ENCODE data around the gene ZEB2. TPM values are rescaled to one million over a fixed set of nuclear protein-coding genes. Genes with fewer than 3 reads are reported as not detected.

ZEB2 gene
- total RNA-seq, 5 donors from 2014 or later (not counting 1 experiment from before 2014, with no cell fraction given): 8.9 to 106 (median 23.7) TPM

- Mint-ChIP-seq H3K27ac (peak overlapping the region in 1 of 2 donors; percentile 71), H3K4me1 (peaks cover 18 to 69% (median 21%) of the 10 kb centered on the region in 3 donors), H3K9me3 (no peaks in the 10 kb centered on the region), H3K27me3 (peaks cover 52 to 65% of the 10 kb centered on the region in 2 donors), H3K36me3 (peaks cover 8% of the 10 kb centered on the region), H3K4me3 (peak overlapping the region in 1 of 3 donors; percentile 13)
- Histone ChIP-seq H3K9me3 (no peaks in the 10 kb centered on the region), H3K4me3 (ENCODE audit: control insufficient read depth in 1 of 2, extremely low read depth in 1 of 2, low read length in 1 of 2) (no peak overlapping the region), H3K36me3 (ENCODE audit: control insufficient read depth in 2 of 2, extremely low read depth in 1 of 2, insufficient read depth in 1 of 2, low read length in 1 of 2) (peaks cover 0 to 2% of the 10 kb centered on the region in 2 donors), H3K4me1 (ENCODE audit: control insufficient read depth in 1 of 2, extremely low read depth in 1 of 2, insufficient read depth in 2 of 2, low read length in 2 of 2) (peaks cover 8 to 54% of the 10 kb centered on the region in 2 experiments), H3K27ac (ENCODE audit: low read length) (peak overlapping the region; percentile 45), H3K27me3 (replicated peaks in 1 of 2; ENCODE audit: control insufficient read depth in 2 of 2, extremely low read depth in 1 of 2, insufficient read depth in 2 of 2, low read length in 1 of 2) (peaks cover 0 to 28% of the 10 kb centered on the region in 2 experiments)
- ChIA-PET CTCF (no interaction called here), POLR2A (no interaction called here)
- no peak for DNase-seq
- ATAC-seq (replicated peaks in 1 of 4): no peak
- no CpG with 5 or more reads among the region's 5 CpGs for WGBS (ENCODE audit: insufficient coverage)
Measured at GRCh38 chr2:144512891-144513351, 7.0 kb downstream of the ZEB2 start.

DNA sequence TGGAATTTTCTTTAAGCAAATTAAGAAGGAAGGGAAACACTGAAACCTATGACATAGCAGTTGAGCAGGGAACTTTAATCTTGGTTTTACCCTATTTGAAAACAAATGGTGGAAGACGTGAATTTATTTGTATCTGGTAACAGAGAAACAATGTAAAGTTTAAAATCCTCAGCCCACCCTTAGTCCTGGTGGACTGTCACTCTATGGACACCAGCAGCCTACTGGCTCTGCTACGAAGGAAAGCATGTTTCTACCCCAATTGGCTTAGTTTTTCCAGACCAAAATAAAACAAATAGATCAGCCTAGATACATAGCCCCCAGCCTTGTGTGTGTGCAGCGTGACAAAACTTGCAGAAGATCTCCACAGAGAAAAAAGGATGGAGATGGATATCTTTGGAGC, 7.4 kb downstream of the ZEB2 start:
- CTCF ChIA-PET: no interaction called here
- peak overlapping the region in 1 of 2 donors; percentile 52 for H3K27ac Mint-ChIP-seq
- no peak overlapping the region for H3K4me3 Mint-ChIP-seq
- peaks cover 0 to 24% of the 10 kb centered on the region in 2 experiments for H3K27me3 ChIP-seq (replicated peaks in 1 of 2; ENCODE audit: control insufficient read depth in 2 of 2, extremely low read depth in 1 of 2, insufficient read depth in 2 of 2, low read length in 1 of 2)
- peaks cover 5 to 50% of the 10 kb centered on the region in 2 experiments for H3K4me1 ChIP-seq (ENCODE audit: control insufficient read depth in 1 of 2, extremely low read depth in 1 of 2, insufficient read depth in 2 of 2, low read length in 2 of 2)
- H3K9me3 Mint-ChIP-seq: no peaks in the 10 kb centered on the region
- H3K36me3 ChIP-seq (ENCODE audit: control insufficient read depth in 2 of 2, extremely low read depth in 1 of 2, insufficient read depth in 1 of 2, low read length in 1 of 2): peaks cover 0 to 2% of the 10 kb centered on the region in 2 donors
- H3K27me3 Mint-ChIP-seq: peaks cover 49 to 70% of the 10 kb centered on the region in 2 donors
- DNase-seq: no peak
- H3K4me3 ChIP-seq (ENCODE audit: control insufficient read depth in 1 of 2, extremely low read depth in 1 of 2, low read length in 1 of 2): no peak overlapping the region
- WGBS (ENCODE audit: insufficient coverage): 67% methylated on average over 1 of the region's 3 CpGs
- peaks cover 8% of the 10 kb centered on the region for H3K36me3 Mint-ChIP-seq
- H3K9me3 ChIP-seq: no peaks in the 10 kb centered on the region
- H3K4me1 Mint-ChIP-seq: peaks cover 16 to 70% (median 21%) of the 10 kb centered on the region in 3 donors
- POLR2A ChIA-PET: no interaction called here
- ATAC-seq (replicated peaks in 1 of 4): no peak
- H3K27ac ChIP-seq (ENCODE audit: low read length): peak overlapping the region; percentile 22

DNA sequence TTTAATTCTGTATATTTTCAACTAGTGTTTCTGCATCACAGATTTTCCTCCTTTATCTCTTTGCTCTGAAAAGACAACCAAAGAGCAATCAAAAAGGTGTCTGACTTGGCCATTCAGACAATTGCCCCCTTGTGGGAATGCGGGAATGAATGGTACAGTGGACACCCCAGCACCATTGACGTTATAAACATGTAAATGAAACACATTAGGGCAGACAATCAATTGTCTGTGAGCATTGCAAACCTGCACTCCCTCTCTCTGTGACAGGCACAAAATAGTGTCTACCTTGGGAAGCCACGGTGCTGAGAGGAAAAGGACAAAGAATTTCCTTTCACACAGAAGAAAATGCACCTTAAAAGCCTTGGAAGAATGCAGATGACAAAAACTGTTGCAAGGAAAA, 8.0 kb downstream of the ZEB2 start:
- H3K4me1 ChIP-seq (ENCODE audit: control insufficient read depth in 1 of 2, extremely low read depth in 1 of 2, insufficient read depth in 2 of 2, low read length in 2 of 2): peaks cover 5 to 50% of the 10 kb centered on the region in 2 experiments
- WGBS (ENCODE audit: insufficient coverage): 77% methylated on average over 3 of the region's 3 CpGs
- ATAC-seq (replicated peaks in 1 of 4): no peak
- H3K4me3 ChIP-seq (ENCODE audit: control insufficient read depth in 1 of 2, extremely low read depth in 1 of 2, low read length in 1 of 2): no peak overlapping the region
- peak overlapping the region; percentile 22 for H3K27ac ChIP-seq (ENCODE audit: low read length)
- peaks cover 0 to 2% of the 10 kb centered on the region in 2 donors for H3K36me3 ChIP-seq (ENCODE audit: control insufficient read depth in 2 of 2, extremely low read depth in 1 of 2, insufficient read depth in 1 of 2, low read length in 1 of 2)
- ChIA-PET CTCF (interaction anchor here in 1 of 2 donors (0.7 kb wide), 1 partner anchor 10 kb away, joined by 4 read pairs; no protein-coding TSS in a partner anchor), POLR2A (interaction anchor here in 1 of 2 donors (0.6 kb wide), 1 partner anchor 46 kb away, joined by 3 read pairs; no protein-coding TSS in a partner anchor)
- no peaks in the 10 kb centered on the region for H3K9me3 ChIP-seq
- H3K36me3 Mint-ChIP-seq: peaks cover 5% of the 10 kb centered on the region
- H3K4me1 Mint-ChIP-seq: peaks cover 14 to 70% (median 21%) of the 10 kb centered on the region in 3 donors
- H3K9me3 Mint-ChIP-seq: no peaks in the 10 kb centered on the region
- H3K4me3 Mint-ChIP-seq: no peak overlapping the region
- H3K27me3 ChIP-seq (replicated peaks in 1 of 2; ENCODE audit: control insufficient read depth in 2 of 2, extremely low read depth in 1 of 2, insufficient read depth in 2 of 2, low read length in 1 of 2): peaks cover 0 to 20% of the 10 kb centered on the region in 2 experiments
- DNase-seq: no peak
- H3K27me3 Mint-ChIP-seq: peaks cover 47 to 67% of the 10 kb centered on the region in 2 donors
- peak overlapping the region in 1 of 2 donors; percentile 52 for H3K27ac Mint-ChIP-seq

DNA sequence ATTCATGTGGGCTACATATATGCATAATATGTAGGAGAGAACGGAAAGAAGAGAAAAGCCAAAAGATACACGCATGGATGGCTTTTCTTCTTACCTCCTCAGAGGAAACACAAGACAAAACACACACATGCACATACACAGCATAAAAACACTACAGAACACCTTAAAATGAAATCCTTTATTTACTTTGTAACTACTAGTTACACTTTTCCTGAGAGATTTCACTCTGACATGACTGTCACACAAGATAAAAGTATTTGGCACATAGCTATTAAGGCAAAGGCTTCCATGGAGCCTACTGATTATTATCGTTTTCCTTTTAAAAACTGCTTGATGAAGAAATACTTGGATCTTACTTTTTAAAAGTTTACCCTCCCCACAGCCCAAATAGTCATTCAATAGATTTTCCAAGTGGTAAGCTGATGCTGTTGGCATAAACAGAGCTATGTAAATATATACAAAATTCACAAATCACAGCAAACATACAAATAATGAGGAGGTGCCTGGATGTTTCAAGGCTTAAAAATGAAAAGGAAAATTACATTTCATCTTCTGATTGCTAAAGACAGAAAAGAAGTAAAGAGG, 8.6 kb downstream of the ZEB2 start:
- H3K4me3 Mint-ChIP-seq: peak overlapping the region; percentile 68 to 76 (median 70)
- CTCF ChIA-PET: interaction anchor here (0.7 to 1.2 kb wide), 3 partner anchors 11 to 178 kb away, joined by 3 to 4 read pairs (median 3); no protein-coding TSS in a partner anchor

GRCh38 chr2:144510294-144510991, 9.5 kb downstream of the ZEB2 start:
- H3K27me3 Mint-ChIP-seq: peaks cover 42 to 58% of the 10 kb centered on the region in 2 donors
- POLR2A ChIA-PET: interaction anchor here (0.6 to 1.3 kb wide), 10 partner anchors 9 to 1324 kb away, joined by 3 to 5 read pairs (median 4); partner anchors contain the start of gene ZEB2 (in 1 of the 2)
- peak in 21 of 35 experiments; percentile 36 to 81 (median 47) for DNase-seq

More for the DNA sequence above, 8.6 kb downstream of the ZEB2 start:
- Mint-ChIP-seq H3K27me3 (peaks cover 47 to 65% of the 10 kb centered on the region in 2 donors), H3K27ac (peak overlapping the region; percentile 73 to 87), H3K4me1 (peaks cover 14 to 70% (median 19%) of the 10 kb centered on the region in 3 donors), H3K36me3 (peaks cover 5% of the 10 kb centered on the region), H3K9me3 (no peaks in the 10 kb centered on the region)
- no peaks in the 10 kb centered on the region for H3K9me3 ChIP-seq
- H3K4me3 ChIP-seq (ENCODE audit: control insufficient read depth in 1 of 2, extremely low read depth in 1 of 2, low read length in 1 of 2): peak overlapping the region in 1 of 2 donors; percentile 42
- WGBS (ENCODE audit: insufficient coverage): no CpG with 5 or more reads among the region's 3 CpGs
- H3K27ac ChIP-seq (ENCODE audit: low read length): peak overlapping the region; percentile 78
- peaks cover 5 to 48% of the 10 kb centered on the region in 2 experiments for H3K4me1 ChIP-seq (ENCODE audit: control insufficient read depth in 1 of 2, extremely low read depth in 1 of 2, insufficient read depth in 2 of 2, low read length in 2 of 2)
- peaks cover 0 to 16% of the 10 kb centered on the region in 2 experiments for H3K27me3 ChIP-seq (replicated peaks in 1 of 2; ENCODE audit: control insufficient read depth in 2 of 2, extremely low read depth in 1 of 2, insufficient read depth in 2 of 2, low read length in 1 of 2)
- ATAC-seq (replicated peaks in 1 of 4): no peak
- DNase-seq: no peak
- peaks cover 0 to 2% of the 10 kb centered on the region in 2 donors for H3K36me3 ChIP-seq (ENCODE audit: control insufficient read depth in 2 of 2, extremely low read depth in 1 of 2, insufficient read depth in 1 of 2, low read length in 1 of 2)
- POLR2A ChIA-PET: interaction anchor here (0.6 to 1.3 kb wide), 8 partner anchors 9 to 1325 kb away, joined by 3 to 5 read pairs (median 4); partner anchors contain the start of gene ZEB2 (in 1 of the 2)

DNA sequence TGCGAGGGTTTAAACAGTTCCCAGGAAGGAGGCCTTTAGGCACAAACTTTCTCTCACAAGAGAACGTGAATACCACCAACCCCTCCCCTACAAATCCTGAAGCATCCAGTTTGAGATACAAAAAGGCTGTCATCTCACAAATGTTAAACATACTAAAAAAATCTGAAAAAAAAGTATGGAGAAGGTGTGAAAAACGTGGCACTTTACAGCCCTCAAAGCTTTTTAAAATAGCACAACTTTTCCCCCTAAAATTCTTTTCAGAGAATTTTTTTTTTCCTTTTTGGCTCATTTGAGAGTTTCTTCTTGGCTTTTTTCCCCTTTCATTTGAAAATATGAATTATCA, 10.1 kb downstream of the ZEB2 start:
- peaks cover 0 to 2% of the 10 kb centered on the region in 2 donors for H3K36me3 ChIP-seq (ENCODE audit: control insufficient read depth in 2 of 2, extremely low read depth in 1 of 2, insufficient read depth in 1 of 2, low read length in 1 of 2)
- WGBS (ENCODE audit: insufficient coverage): no CpG with 5 or more reads among the region's 3 CpGs
- H3K4me1 Mint-ChIP-seq: peaks cover 7 to 71% (median 8%) of the 10 kb centered on the region in 3 donors
- ChIA-PET POLR2A (interaction anchor here in 1 of 2 donors (0.7 to 1.3 kb wide), 4 partner anchors 10 to 50 kb away, joined by 3 to 5 read pairs (median 4); partner anchors contain the start of gene ZEB2), CTCF (interaction anchor here in 1 of 2 donors (0.5 to 1.2 kb wide), 3 partner anchors 50 to 177 kb away, joined by 3 read pairs; no protein-coding TSS in a partner anchor)
- H3K9me3 Mint-ChIP-seq: no peaks in the 10 kb centered on the region
- no peak overlapping the region for H3K4me3 ChIP-seq (ENCODE audit: control insufficient read depth in 1 of 2, extremely low read depth in 1 of 2, low read length in 1 of 2)
- peaks cover 0 to 43% of the 10 kb centered on the region in 2 experiments for H3K4me1 ChIP-seq (ENCODE audit: control insufficient read depth in 1 of 2, extremely low read depth in 1 of 2, insufficient read depth in 2 of 2, low read length in 2 of 2)
- peaks cover 2% of the 10 kb centered on the region for H3K36me3 Mint-ChIP-seq
- peaks cover 0 to 9% of the 10 kb centered on the region in 2 experiments for H3K27me3 ChIP-seq (replicated peaks in 1 of 2; ENCODE audit: control insufficient read depth in 2 of 2, extremely low read depth in 1 of 2, insufficient read depth in 2 of 2, low read length in 1 of 2)
- no peak overlapping the region for H3K27ac Mint-ChIP-seq
- H3K27ac ChIP-seq (ENCODE audit: low read length): peak overlapping the region; percentile 78
- H3K4me3 Mint-ChIP-seq: no peak overlapping the region
- H3K9me3 ChIP-seq: no peaks in the 10 kb centered on the region
- peaks cover 36 to 53% of the 10 kb centered on the region in 2 donors for H3K27me3 Mint-ChIP-seq
- no peak for DNase-seq
- no peak for ATAC-seq (replicated peaks in 1 of 4)

More at GRCh38 chr2:144510294-144510991, 9.5 kb downstream of the ZEB2 start:
- no peaks in the 10 kb centered on the region for H3K9me3 Mint-ChIP-seq
- peaks cover 11 to 70% (median 13%) of the 10 kb centered on the region in 3 donors for H3K4me1 Mint-ChIP-seq
- WGBS (ENCODE audit: insufficient coverage): 80% methylated on average over 2 of the region's 15 CpGs
- CTCF ChIA-PET: interaction anchor here in 1 of 2 donors (0.5 to 1.2 kb wide), 4 partner anchors 11 to 177 kb away, joined by 3 read pairs; no protein-coding TSS in a partner anchor
- peaks cover under 1 to 41% of the 10 kb centered on the region in 2 experiments for H3K4me1 ChIP-seq (ENCODE audit: control insufficient read depth in 1 of 2, extremely low read depth in 1 of 2, insufficient read depth in 2 of 2, low read length in 2 of 2)
- H3K27me3 ChIP-seq (replicated peaks in 1 of 2; ENCODE audit: control insufficient read depth in 2 of 2, extremely low read depth in 1 of 2, insufficient read depth in 2 of 2, low read length in 1 of 2): peaks cover 0 to 10% of the 10 kb centered on the region in 2 experiments
- H3K9me3 ChIP-seq: no peaks in the 10 kb centered on the region
- H3K36me3 Mint-ChIP-seq: peaks cover 3% of the 10 kb centered on the region
- peak overlapping the region; percentile 78 for H3K27ac ChIP-seq (ENCODE audit: low read length)
- H3K27ac Mint-ChIP-seq: peak overlapping the region; percentile 73 to 87
- H3K4me3 Mint-ChIP-seq: peak overlapping the region; percentile 68 to 76 (median 70)
- ATAC-seq (replicated peaks in 1 of 4): peak; percentile 41 to 73 (median 60)
- peaks cover 0 to 2% of the 10 kb centered on the region in 2 donors for H3K36me3 ChIP-seq (ENCODE audit: control insufficient read depth in 2 of 2, extremely low read depth in 1 of 2, insufficient read depth in 1 of 2, low read length in 1 of 2)
- H3K4me3 ChIP-seq (ENCODE audit: control insufficient read depth in 1 of 2, extremely low read depth in 1 of 2, low read length in 1 of 2): peak overlapping the region in 1 of 2 donors; percentile 42

Measured in T-cell (primary cell).